ENCODE data around the gene GEMIN4.

DNA sequence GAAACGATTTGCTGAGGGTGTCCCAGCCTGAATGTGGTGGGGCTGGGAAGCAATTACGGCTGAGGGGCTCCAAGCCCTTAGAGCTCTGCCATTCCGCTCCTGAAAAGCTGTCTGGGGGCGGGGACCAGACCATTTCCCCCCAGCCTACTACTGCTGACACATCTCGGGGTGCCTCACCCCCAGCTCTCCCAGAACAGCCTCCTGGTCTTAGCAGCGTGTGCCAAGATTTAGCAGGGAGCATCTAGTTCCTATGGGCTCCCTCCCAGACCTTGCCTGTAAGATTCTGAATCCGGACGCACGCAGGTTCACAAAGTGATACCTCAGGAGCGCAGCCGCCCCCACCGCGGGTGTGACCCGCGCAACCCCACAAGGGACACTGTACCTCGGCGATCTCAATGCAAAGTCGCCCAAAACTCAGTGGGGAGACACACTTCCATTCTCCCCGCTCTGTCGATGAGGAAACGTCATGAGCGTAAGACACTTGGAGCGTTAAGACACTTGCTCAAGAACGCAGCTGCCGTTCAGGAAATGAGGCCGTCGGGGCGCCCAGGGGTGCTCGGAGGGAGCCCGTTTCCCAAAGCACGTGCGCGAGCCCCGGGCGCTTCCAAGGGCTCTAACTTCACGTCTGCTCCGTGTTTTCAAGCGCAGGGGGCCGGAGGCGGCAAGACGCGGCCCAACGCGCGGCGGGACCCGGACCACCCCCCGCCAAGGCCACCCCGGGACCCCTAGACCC, 629 bp downstream of the GEMIN4 start:
- TF ChIP-seq, protein P1, sequence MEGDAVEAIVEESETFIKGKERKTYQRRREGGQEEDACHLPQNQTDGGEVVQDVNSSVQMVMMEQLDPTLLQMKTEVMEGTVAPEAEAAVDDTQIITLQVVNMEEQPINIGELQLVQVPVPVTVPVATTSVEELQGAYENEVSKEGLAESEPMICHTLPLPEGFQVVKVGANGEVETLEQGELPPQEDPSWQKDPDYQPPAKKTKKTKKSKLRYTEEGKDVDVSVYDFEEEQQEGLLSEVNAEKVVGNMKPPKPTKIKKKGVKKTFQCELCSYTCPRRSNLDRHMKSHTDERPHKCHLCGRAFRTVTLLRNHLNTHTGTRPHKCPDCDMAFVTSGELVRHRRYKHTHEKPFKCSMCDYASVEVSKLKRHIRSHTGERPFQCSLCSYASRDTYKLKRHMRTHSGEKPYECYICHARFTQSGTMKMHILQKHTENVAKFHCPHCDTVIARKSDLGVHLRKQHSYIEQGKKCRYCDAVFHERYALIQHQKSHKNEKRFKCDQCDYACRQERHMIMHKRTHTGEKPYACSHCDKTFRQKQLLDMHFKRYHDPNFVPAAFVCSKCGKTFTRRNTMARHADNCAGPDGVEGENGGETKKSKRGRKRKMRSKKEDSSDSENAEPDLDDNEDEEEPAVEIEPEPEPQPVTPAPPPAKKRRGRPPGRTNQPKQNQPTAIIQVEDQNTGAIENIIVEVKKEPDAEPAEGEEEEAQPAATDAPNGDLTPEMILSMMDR (optimal IDR thresholded peaks at IDR 0.05 in 1 of 3, IDR thresholded peaks at IDR 0.05 in 1 of 3, conservative IDR thresholded peaks at IDR 0.05 in 1 of 3; ENCODE audit: extremely low read depth in 1 of 3, insufficient read depth in 2 of 3, low read length in 3 of 3), result no peak
- TF ChIP-seq EZH2 (IDR thresholded peaks at IDR 0.05; ENCODE audit: low read length), result no peak

All from keratinocyte (primary cell).